Measurements from ENCODE around the gene TANGO6. TPM values are rescaled to one million over a fixed set of nuclear protein-coding genes. Genes with fewer than 3 reads are reported as not detected.
"Not testable (repeated sequence)": the region's sequence is repeated elsewhere in the genome, so short reads cannot be mapped to it uniquely, and the experiment has no call there.

TANGO6 gene
- total and polyA plus RNA-seq, 2 of the 8 experiments (the other 6 are each of a cell fraction or from before 2014, with no cell fraction given) = 5.0 to 19.5 TPM

DNA sequence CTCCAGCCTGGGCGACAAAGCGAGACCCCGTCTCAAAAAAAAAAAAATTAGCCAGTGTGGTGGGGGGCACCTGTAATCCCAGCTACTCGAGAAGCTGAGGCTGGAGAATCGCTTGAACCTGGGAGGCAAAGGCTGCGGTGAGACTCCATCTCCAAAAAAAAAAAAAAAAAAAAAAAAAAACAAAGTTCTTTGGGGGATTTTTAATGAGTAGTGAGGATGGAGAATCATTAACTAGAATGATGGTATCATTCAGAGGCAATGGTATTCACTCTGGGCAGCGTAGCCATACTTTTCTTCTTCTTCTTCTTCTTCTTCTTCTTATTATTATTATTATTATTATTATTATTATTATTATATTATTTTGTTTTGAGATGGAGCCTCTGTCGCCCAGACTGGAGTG is 220.2 kb downstream of the TANGO6 start:
- H3K4ac ChIP-seq (replicated peaks; ENCODE audit: insufficient read length, low read depth, low read length); H2BK5ac ChIP-seq (ENCODE audit: low read depth, low read length); H3K9me3 ChIP-seq (ENCODE audit: insufficient read depth in 2 of 2, low read depth in 1 of 2, low read length in 1 of 2); H2AFZ ChIP-seq (ENCODE audit: low read length); H3K4me2 ChIP-seq (ENCODE audit: insufficient read depth in 1 of 2, low read depth in 2 of 2, low read length in 2 of 2); H2BK20ac ChIP-seq (ENCODE audit: low read length); H3K27me3 ChIP-seq (replicated peaks in 1 of 4; ENCODE audit: control insufficient read depth in 3 of 4, extremely low read depth in 1 of 4, insufficient read depth in 3 of 4, low read length in 3 of 4); H3K27ac ChIP-seq (ENCODE audit: low read depth, low read length); H3K23ac ChIP-seq (ENCODE audit: insufficient read length); H4K5ac ChIP-seq (ENCODE audit: insufficient read length, low read depth, low read length); H2AK5ac ChIP-seq (ENCODE audit: low read depth, low read length); H3K56ac ChIP-seq (replicated peaks; ENCODE audit: insufficient read length, low read depth, low read length); H3K23me2 ChIP-seq (ENCODE audit: low read depth, low read length); H3K18ac ChIP-seq (ENCODE audit: extremely low read depth, low read length); H3K9ac ChIP-seq (replicated peaks in 1 of 4; ENCODE audit: extremely low read depth in 1 of 4, low read depth in 3 of 4, low read length in 3 of 4); H3K79me1 ChIP-seq (ENCODE audit: low read depth, low read length); H3K14ac ChIP-seq (ENCODE audit: insufficient read length); H4K8ac ChIP-seq (ENCODE audit: extremely low read depth, insufficient read depth, low read length); H2BK15ac ChIP-seq (ENCODE audit: low read length); H4K20me1 ChIP-seq (replicated peaks in 1 of 2; ENCODE audit: control insufficient read depth in 1 of 2, insufficient read depth in 2 of 2, low read length in 2 of 2); H2BK120ac ChIP-seq (replicated peaks; ENCODE audit: low read depth, low read length); H2BK12ac ChIP-seq (ENCODE audit: low read depth, low read length); H3K4me3 ChIP-seq (ENCODE audit: extremely low read depth in 1 of 4, insufficient read depth in 2 of 4, low read depth in 3 of 4, low read length in 4 of 4); H3K36me3 ChIP-seq (ENCODE audit: control insufficient read depth in 2 of 4, insufficient read depth in 4 of 4, low read length in 3 of 4); H3K79me2 ChIP-seq (ENCODE audit: control insufficient read depth in 1 of 2, insufficient read depth in 2 of 2, low read length in 2 of 2); FAIRE-seq; POLR2A ChIA-PET (ENCODE audit: partially characterized antibody); DNase-seq (ENCODE audit: low read depth in 1 of 2, low spot score in 2 of 2); H4K91ac ChIP-seq (replicated peaks; ENCODE audit: insufficient read length, low read length): not testable (repeated sequence)
- CTCF ChIA-PET (ENCODE audit: partially characterized antibody) = interaction anchor here (2.9 kb wide), 1 partner anchor 12 kb away, joined by 12 read pairs; no protein-coding TSS in a partner anchor
- H3K4me1 ChIP-seq (replicated peaks in 1 of 4; ENCODE audit: control insufficient read depth in 3 of 4, insufficient read depth in 4 of 4, low read length in 3 of 4) = peaks cover 5 to 13% (median 12%) of the 10 kb centered on the region in 4 experiments
- WGBS, 2 experiments (ENCODE audit: extremely low coverage in 1 of 2, insufficient coverage in 1 of 2, insufficient read length in 1 of 2, insufficient replicate concordance in 2 of 2, low coverage in 1 of 2, low lambda C conversion rate in 2 of 2, missing lambda C conversion rate in 1 of 2) = 100% methylated on average over 3 of the region's 8 CpGs; no CpG with 5 or more reads in 1 of the 2 experiments
